ENCODE results near the gene MARVELD3. TPM values are rescaled to one million over a fixed set of nuclear protein-coding genes. Genes with fewer than 3 reads are reported as not detected.

MARVELD3 gene
- total RNA-seq, 1 donor from 2014 or later, result 17.0 TPM

- Mint-ChIP-seq H3K27me3 (peaks cover 18% of the 10 kb centered on the region), H3K27ac (peak overlapping the region; percentile 82), H3K36me3 (peaks cover 5% of the 10 kb centered on the region), H3K4me1 (ENCODE audit: unreplicated experiment) (peaks cover 14% of the 10 kb centered on the region), H3K9me3 (peaks cover 3% of the 10 kb centered on the region), H3K4me3 (peak overlapping the region; percentile 73)
- DNase-seq (ENCODE audit: extremely low spot score, unreplicated experiment), result no peak
- TF ChIP-seq CTCF (conservative IDR thresholded peaks at IDR 0.05), result no peak
Observed at GRCh38 chr16:71628810-71629209, 2.8 kb downstream of the MARVELD3 start.

GRCh38 chr16:71629278-71630016, 3.5 kb downstream of the MARVELD3 start:
- TF ChIP-seq CTCF (conservative IDR thresholded peaks at IDR 0.05), result no peak
- no peak for DNase-seq (ENCODE audit: extremely low spot score, unreplicated experiment)
- Mint-ChIP-seq H3K36me3 (peaks cover 5% of the 10 kb centered on the region), H3K4me3 (peak overlapping the region; percentile 73), H3K27me3 (peaks cover 18% of the 10 kb centered on the region), H3K4me1 (ENCODE audit: unreplicated experiment) (peaks cover 14% of the 10 kb centered on the region), H3K27ac (peak overlapping the region; percentile 82), H3K9me3 (peaks cover 3% of the 10 kb centered on the region)

- H3K36me3 Mint-ChIP-seq, result peaks cover 5% of the 10 kb centered on the region
- DNase-seq (ENCODE audit: extremely low spot score, unreplicated experiment), result no peak
- H3K4me3 Mint-ChIP-seq, result peak overlapping the region; percentile 63
- H3K9me3 Mint-ChIP-seq, result peaks cover 3% of the 10 kb centered on the region
- no peak for TF ChIP-seq CTCF (conservative IDR thresholded peaks at IDR 0.05)
- peaks cover 18% of the 10 kb centered on the region for H3K27me3 Mint-ChIP-seq
- H3K4me1 Mint-ChIP-seq (ENCODE audit: unreplicated experiment), result peaks cover 14% of the 10 kb centered on the region
- peak overlapping the region; percentile 93 for H3K27ac Mint-ChIP-seq
Observed at GRCh38 chr16:71630808-71631207, 4.8 kb downstream of the MARVELD3 start.

- Mint-ChIP-seq H3K36me3 (peaks cover 5% of the 10 kb centered on the region), H3K27ac (peak overlapping the region; percentile 58), H3K9me3 (peaks cover 3% of the 10 kb centered on the region), H3K27me3 (peaks cover 15% of the 10 kb centered on the region), H3K4me3 (no peak overlapping the region), H3K4me1 (ENCODE audit: unreplicated experiment) (peaks cover 14% of the 10 kb centered on the region)
- DNase-seq (ENCODE audit: extremely low spot score, unreplicated experiment), result no peak
- TF ChIP-seq CTCF (conservative IDR thresholded peaks at IDR 0.05), result no peak
Observed at GRCh38 chr16:71631776-71632175, 5.8 kb downstream of the MARVELD3 start.

- Mint-ChIP-seq H3K4me3 (no peak overlapping the region), H3K9me3 (peaks cover 3% of the 10 kb centered on the region), H3K4me1 (ENCODE audit: unreplicated experiment) (peaks cover 7% of the 10 kb centered on the region), H3K27ac (no peak overlapping the region), H3K27me3 (no peaks in the 10 kb centered on the region), H3K36me3 (peaks cover 8% of the 10 kb centered on the region)
- no peak for TF ChIP-seq CTCF (conservative IDR thresholded peaks at IDR 0.05)
- no peak for DNase-seq (ENCODE audit: extremely low spot score, unreplicated experiment)
Observed at GRCh38 chr16:71635632-71636031, 9.6 kb downstream of the MARVELD3 start.

All from type B pancreatic cell (in vitro differentiated cells).